K562 (cell line): ENCODE measurements around the gene ANKS1B. TPM values are rescaled to one million over a fixed set of nuclear protein-coding genes. Genes with fewer than 3 reads are reported as not detected.

Experiments
- BHLHE40 ChIP-seq: IDR thresholded peaks from 2 replicates; pipeline ENCODE4 v1.6.1; 2011; ENCODE audit warnings: low read length, improper control_type of control experiment
- ELF1 ChIP-seq: fragments of 200-800 bp; sonication (Bioruptor generic); IDR thresholded peaks from 2 replicates; pipeline ENCODE4 v1.6.1; 2016; ENCODE audit warnings: missing genetic modification characterization, missing compliant biosample characterization
- ESRRB ChIP-seq: fragments of 250-450 bp; sonication (Bioruptor Pico); IDR thresholded peaks from 2 replicates; pipeline ENCODE4 v1.5.0; 2020; ENCODE audit warnings: mild to moderate bottlenecking, moderate library complexity, borderline replicate concordance
- HDAC3 ChIP-seq: fragments of 450-650 bp; IDR thresholded peaks from 2 replicates; pipeline ENCODE4 v1.6.1; 2018; ENCODE audit warnings: borderline replicate concordance, mild to moderate bottlenecking, moderate library complexity; ENCODE audit not compliant: partially characterized antibody
- KLF16 ChIP-seq: IDR thresholded peaks from 2 replicates; pipeline ENCODE4 v1.6.1; 2016; ENCODE audit warnings: antibody characterized with exemption
- MAX ChIP-seq: sonication (generic); formaldehyde crosslinking; IDR thresholded peaks from 2 replicates; pipeline ENCODE4 v1.9.0; 2022; ENCODE audit warnings: mild to moderate bottlenecking, missing genetic modification reagents
- MAZ ChIP-seq, 2 experiments: fragments of 450-650 bp in 1 of 2; sonication (generic) in 1 of 2; formaldehyde crosslinking; IDR thresholded peaks in 1 of 2; conservative IDR thresholded peaks in 1 of 2; 2 replicates each; pipeline versions ENCODE4 v1.4.0 to v1.5.0; 2020; ENCODE audit warnings: mild to moderate bottlenecking in 1 of 2, missing genetic modification reagents in 1 of 2
- MBD1 ChIP-seq: fragments of 250-450 bp; sonication (Bioruptor Pico); IDR thresholded peaks from 2 replicates; pipeline ENCODE4 v1.8.0; 2022; ENCODE audit warnings: inconsistent platforms
- MLX ChIP-seq, 2 experiments: fragments of 450-650 bp in 1 of 2; sonication (generic) in 1 of 2; formaldehyde crosslinking; conservative IDR thresholded peaks; 2 replicates each; pipeline versions ENCODE4 v1.4.0 to v1.8.1; 2020 to 2022; ENCODE audit warnings: mild to moderate bottlenecking in 1 of 2, missing genetic modification reagents in 1 of 2
- RBM14 ChIP-seq: fragments of 200-400 bp; formaldehyde crosslinking; IDR thresholded peaks from 2 replicates; pipeline ENCODE4 v1.6.1; 2018; ENCODE audit warnings: low read depth, mild to moderate bottlenecking, low read length, moderate library complexity, borderline replicate concordance; ENCODE audit not compliant: insufficient read depth
- RBM22 ChIP-seq: fragments of 200-400 bp; formaldehyde crosslinking; IDR thresholded peaks from 2 replicates; pipeline ENCODE4 v1.6.1; 2018; ENCODE audit warnings: low read length, low read depth; ENCODE audit not compliant: poor library complexity, severe bottlenecking
- ZKSCAN3 ChIP-seq: fragments of 250-450 bp; sonication (Bioruptor Pico); IDR thresholded peaks from 2 replicates; pipeline ENCODE4 v1.4.0; 2020
- polyA plus RNA-seq, 8 experiments: library from polyadenylated mRNA; depleted of rRNA in 4 of 8; stranded (reverse) in 5 of 8; unstranded in 3 of 8; fragments of >200 nt; fragmentation: Nextera tagmentation in 2 of 8; fragmentation: Illumina TruSeq in 1 of 8; extraction: Ambion mirVana in 2 of 8; extraction: Trizol in 1 of 8; gene quantifications; 2 replicates each; pipeline versions ENCODE4 v1.2.1 to v1.2.3, GENCODE V29; 2011 to 2014; ENCODE audit warnings: inconsistent platforms in 1 of 8, missing spikeins in 1 of 8
- total RNA-seq, 7 experiments: library from RNA; depleted of rRNA in 6 of 7; stranded (reverse); fragments of >200 nt in 6 of 7; fragmentation: Illumina TruSeq in 2 of 7; extraction: Trizol in 2 of 7; gene quantifications; 2 replicates each; pipeline versions ENCODE4 v1.2.1 to v1.2.3, GENCODE V29; 2011 to 2021; ENCODE audit warnings: low replicate concordance in 1 of 7

The ANKS1B gene
- total and polyA plus RNA-seq, 9 of the 15 experiments (the other 6 are each of a cell fraction or from before 2014, with no cell fraction given), result 0.04 to 0.47 (median 0.28) TPM; not detected in 4

- no peak for TF ChIP-seq MAZ (CRISPR knock-in tag; conservative IDR thresholded peaks at IDR 0.05 in 1 of 2, IDR thresholded peaks at IDR 0.05 in 1 of 2)
- no peak for TF ChIP-seq ELF1 (tag)
- no peak for TF ChIP-seq ESRRB (CRISPR knock-in tag)
- TF ChIP-seq HDAC3, result no peak
- TF ChIP-seq KLF16, result no peak
- TF ChIP-seq MAX, result no peak
- TF ChIP-seq MBD1 (CRISPR knock-in tag), result no peak
- no peak for TF ChIP-seq BHLHE40
- TF ChIP-seq MLX (CRISPR knock-in tag; conservative IDR thresholded peaks at IDR 0.05), result no peak
- TF ChIP-seq ZKSCAN3 (CRISPR knock-in tag), result no peak
- TF ChIP-seq RBM22, result no peak
- TF ChIP-seq RBM14, result no peak
Observed at GRCh38 chr12:99151744-99152143, 833.0 kb downstream of the ANKS1B start (continued).
